ENCODE measurements around the gene TNNT1.
A peak's percentile ranks its signal among the peaks of the same experiment; 100 is the strongest.

TNNT1 gene, protein sequence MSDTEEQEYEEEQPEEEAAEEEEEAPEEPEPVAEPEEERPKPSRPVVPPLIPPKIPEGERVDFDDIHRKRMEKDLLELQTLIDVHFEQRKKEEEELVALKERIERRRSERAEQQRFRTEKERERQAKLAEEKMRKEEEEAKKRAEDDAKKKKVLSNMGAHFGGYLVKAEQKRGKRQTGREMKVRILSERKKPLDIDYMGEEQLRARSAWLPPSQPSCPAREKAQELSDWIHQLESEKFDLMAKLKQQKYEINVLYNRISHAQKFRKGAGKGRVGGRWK

DNA sequence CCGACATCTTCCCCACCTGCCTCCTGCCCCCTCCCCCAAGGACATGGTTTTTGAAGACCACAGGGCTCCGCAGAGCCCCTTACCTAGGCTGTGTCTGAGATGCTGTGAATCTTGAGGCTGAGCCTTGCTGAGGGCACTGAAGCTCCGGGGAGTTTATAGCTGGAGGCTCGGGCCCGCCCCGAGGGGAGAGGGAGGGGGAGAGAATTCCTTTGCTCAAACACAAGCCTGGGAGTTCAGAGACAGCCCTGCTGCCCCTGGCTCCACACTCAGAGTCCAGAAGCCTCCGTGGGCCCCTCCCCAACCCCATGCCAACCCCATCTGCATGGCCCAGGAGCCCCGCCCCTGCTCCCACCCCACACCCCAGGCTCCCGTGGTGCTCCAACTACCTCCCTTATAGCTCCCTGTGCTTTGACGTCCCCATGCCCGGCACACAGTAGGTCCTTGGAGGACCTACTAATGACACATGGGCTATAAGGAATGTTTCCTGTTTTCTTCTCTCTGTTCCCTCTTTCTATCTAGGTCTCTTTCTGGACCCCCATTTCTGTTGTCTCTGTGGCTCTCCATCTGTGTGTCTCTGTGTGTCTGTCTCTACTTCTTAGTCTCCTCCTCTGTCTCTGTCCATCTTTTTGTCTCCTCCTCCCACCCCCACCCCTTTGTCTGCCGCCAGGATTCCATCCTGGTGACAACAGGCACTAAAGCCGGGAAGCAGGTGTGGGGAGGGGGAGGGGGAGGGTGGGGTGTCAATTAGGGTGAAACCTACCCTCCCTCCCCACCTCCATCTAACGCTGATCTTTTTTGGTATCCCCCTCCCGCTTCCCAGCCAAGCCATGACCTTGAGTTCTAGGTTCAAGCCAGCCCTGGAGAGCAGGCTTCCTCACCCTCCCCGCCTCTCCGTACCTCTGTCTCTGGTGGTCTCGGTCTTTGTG lies at the start of gene TNNT1:
Gene TNNT1 (minus strand): TSS at position 129 of the 926 bp plus-strand sequence. CDS start 2,049 bp downstream, outside the sequence.
- peak; percentile 50 for ATAC-seq
- TF ChIP-seq BACH2 (CRISPR knock-in tag; IDR thresholded peaks at IDR 0.05; ENCODE audit: borderline replicate concordance) (no peak), TCF4 (CRISPR knock-in tag; IDR thresholded peaks at IDR 0.05; ENCODE audit: borderline replicate concordance) (no peak), ZFP3 (CRISPR knock-in tag; IDR thresholded peaks at IDR 0.05) (no peak), CSRNP3 (CRISPR knock-in tag; IDR thresholded peaks at IDR 0.05) (no peak), RARB (CRISPR knock-in tag; IDR thresholded peaks at IDR 0.05) (no peak), ZFP30 (CRISPR knock-in tag; IDR thresholded peaks at IDR 0.05) (no peak), GLIS3 (CRISPR knock-in tag; IDR thresholded peaks at IDR 0.05) (no peak), ARNTL (CRISPR knock-in tag; IDR thresholded peaks at IDR 0.05; ENCODE audit: borderline replicate concordance, low read depth) (no peak), TOX (CRISPR knock-in tag; IDR thresholded peaks at IDR 0.05; ENCODE audit: borderline replicate concordance) (no peak), CREB5 (CRISPR knock-in tag; IDR thresholded peaks at IDR 0.05; ENCODE audit: low read depth) (no peak), PPARA (CRISPR knock-in tag; IDR thresholded peaks at IDR 0.05; ENCODE audit: borderline replicate concordance) (no peak), ISL1 (CRISPR knock-in tag; IDR thresholded peaks at IDR 0.05) (no peak), SNAI2 (CRISPR knock-in tag; IDR thresholded peaks at IDR 0.05) (no peak), CSDC2 (CRISPR knock-in tag; IDR thresholded peaks at IDR 0.05) (no peak), ESRRG (CRISPR knock-in tag; IDR thresholded peaks at IDR 0.05) (no peak)
- TF ChIP-seq, protein P1, sequence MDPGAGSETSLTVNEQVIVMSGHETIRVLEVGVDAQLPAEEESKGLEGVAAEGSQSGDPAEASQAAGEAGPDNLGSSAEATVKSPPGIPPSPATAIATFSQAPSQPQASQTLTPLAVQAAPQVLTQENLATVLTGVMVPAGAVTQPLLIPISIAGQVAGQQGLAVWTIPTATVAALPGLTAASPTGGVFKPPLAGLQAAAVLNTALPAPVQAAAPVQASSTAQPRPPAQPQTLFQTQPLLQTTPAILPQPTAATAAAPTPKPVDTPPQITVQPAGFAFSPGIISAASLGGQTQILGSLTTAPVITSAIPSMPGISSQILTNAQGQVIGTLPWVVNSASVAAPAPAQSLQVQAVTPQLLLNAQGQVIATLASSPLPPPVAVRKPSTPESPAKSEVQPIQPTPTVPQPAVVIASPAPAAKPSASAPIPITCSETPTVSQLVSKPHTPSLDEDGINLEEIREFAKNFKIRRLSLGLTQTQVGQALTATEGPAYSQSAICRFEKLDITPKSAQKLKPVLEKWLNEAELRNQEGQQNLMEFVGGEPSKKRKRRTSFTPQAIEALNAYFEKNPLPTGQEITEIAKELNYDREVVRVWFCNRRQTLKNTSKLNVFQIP (CRISPR knock-in tag; IDR thresholded peaks at IDR 0.05; ENCODE audit: borderline replicate concordance, low read depth): no peak

GRCh38 chr19:55198651-55199050 lies 49.6 kb upstream of the TNNT1 start:
- no peak for ATAC-seq
- TF ChIP-seq TOX (CRISPR knock-in tag; IDR thresholded peaks at IDR 0.05; ENCODE audit: borderline replicate concordance) (no peak), PPARA (CRISPR knock-in tag; IDR thresholded peaks at IDR 0.05; ENCODE audit: borderline replicate concordance) (no peak), TSHZ2 (CRISPR knock-in tag; IDR thresholded peaks at IDR 0.05) (no peak), ZNF565 (CRISPR knock-in tag; conservative IDR thresholded peaks at IDR 0.05; ENCODE audit: low read depth) (no peak), ARNTL (CRISPR knock-in tag; IDR thresholded peaks at IDR 0.05; ENCODE audit: borderline replicate concordance, low read depth) (no peak), ISL1 (CRISPR knock-in tag; IDR thresholded peaks at IDR 0.05) (no peak), CREB5 (CRISPR knock-in tag; IDR thresholded peaks at IDR 0.05; ENCODE audit: low read depth) (no peak), BACH2 (CRISPR knock-in tag; IDR thresholded peaks at IDR 0.05; ENCODE audit: borderline replicate concordance) (no peak), OSR1 (CRISPR knock-in tag; IDR thresholded peaks at IDR 0.05) (no peak), CSDC2 (CRISPR knock-in tag; IDR thresholded peaks at IDR 0.05) (no peak), SNAI2 (CRISPR knock-in tag; IDR thresholded peaks at IDR 0.05) (no peak), ZFP30 (CRISPR knock-in tag; IDR thresholded peaks at IDR 0.05) (no peak), RARB (CRISPR knock-in tag; IDR thresholded peaks at IDR 0.05) (no peak), GLIS3 (CRISPR knock-in tag; IDR thresholded peaks at IDR 0.05) (no peak), ZNF70 (CRISPR knock-in tag; IDR thresholded peaks at IDR 0.05) (no peak)

All from SK-N-SH treated with all-trans-retinoic acid at 6 μM for 48 hours (cell line).